HG02588 (cell line): Measurements from ENCODE around the gene IL4I1.

Source experiments
- ATAC-seq: cut with Tn5 transposase; IDR thresholded peaks from one replicate; pipeline ENCODE4 v1.9.1; 2021; ENCODE audit warnings: mild to moderate bottlenecking, moderate library complexity; ENCODE audit not compliant: unreplicated experiment

The IL4I1 gene

DNA sequence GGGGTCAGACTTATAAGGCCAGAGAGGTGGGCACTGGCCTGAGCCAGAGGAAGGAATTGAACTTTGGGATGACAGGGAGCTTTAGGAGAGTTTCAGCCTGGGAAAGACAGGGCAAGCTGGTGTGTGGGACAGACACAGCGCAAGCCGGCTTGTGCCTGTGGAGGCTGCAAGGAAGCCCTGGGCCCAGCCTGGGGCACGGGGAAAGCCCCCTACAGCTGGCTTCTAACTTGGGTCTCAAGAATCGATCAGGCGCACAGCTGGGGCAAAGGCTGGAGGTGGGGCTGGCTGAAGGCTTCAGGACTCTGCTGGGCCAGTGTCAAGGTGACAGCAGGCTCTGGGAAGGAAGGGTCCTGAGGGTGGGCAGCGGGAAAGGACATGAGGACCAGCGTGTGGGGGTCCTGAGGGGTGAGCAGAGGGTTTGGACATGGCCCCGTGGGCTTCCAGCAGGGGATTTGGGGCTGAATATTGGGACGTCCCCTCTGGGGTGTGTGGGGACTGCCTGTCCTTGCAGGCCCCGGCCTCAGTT is 42.8 kb downstream of the IL4I1 start:
- ATAC-seq: no peak

DNA sequence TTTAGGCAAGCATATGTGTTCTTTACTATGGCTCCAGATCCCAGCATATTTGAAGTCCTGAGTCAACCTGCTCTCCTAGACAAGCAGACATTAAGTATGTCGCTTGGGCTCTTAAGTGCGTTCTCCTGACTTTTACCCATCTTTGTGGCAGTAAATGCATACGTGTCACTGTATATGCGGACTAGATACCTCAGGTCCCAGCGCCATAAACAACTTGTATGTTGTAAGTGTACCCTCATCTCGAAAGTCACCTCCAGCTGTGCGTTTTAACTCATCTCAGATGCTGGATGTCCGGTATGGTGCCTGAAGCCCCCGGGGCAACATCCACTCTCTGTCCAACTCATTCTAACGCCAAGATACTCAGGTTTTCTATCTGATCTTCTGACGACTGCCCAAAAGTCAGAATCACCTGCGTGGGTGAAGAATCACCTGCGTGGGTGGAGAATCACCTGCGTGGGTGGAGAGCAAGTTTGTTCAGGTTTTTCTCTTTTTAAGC is 44.0 kb downstream of the IL4I1 start:
- no peak for ATAC-seq

DNA sequence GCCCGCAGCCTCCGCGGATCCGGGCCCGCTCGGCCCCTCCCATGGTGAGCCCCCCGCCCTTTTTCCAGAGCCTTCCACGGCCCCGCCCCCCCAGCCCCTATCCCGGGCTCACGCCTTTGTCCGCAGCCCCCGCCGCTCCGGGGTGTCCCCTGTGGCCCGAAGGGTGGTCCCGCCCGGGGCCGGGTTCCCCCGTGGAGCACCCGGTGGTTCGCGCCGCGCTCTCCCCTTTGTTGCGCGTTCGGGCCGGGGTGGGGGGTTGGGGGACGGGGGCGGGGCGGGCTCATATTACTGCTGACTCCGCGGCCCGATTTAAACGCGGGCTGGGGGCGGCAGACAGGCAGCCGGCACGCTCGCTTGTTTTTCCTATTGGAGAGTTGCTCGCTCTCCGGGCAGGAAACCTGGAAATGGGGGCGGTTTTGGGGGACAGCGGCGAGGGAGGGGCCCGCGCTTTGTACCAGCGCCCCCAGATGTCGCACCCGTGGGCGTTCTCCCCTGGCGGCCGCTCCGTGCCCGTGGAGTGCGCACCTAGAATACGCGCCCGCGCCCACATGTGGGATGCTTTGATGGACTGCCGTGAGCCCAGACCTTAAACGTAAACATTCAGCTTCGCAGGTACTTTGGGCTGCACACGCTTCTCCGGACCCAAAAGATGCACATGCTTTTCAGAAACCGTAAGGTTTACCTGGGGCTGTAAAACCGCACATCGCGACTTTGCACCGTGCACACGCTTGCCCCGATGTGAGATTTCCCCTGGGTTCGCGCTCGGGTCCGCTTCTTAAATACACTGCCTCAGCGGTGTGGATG is 45.0 kb downstream of the IL4I1 start:
- peak; percentile 8 for ATAC-seq

DNA sequence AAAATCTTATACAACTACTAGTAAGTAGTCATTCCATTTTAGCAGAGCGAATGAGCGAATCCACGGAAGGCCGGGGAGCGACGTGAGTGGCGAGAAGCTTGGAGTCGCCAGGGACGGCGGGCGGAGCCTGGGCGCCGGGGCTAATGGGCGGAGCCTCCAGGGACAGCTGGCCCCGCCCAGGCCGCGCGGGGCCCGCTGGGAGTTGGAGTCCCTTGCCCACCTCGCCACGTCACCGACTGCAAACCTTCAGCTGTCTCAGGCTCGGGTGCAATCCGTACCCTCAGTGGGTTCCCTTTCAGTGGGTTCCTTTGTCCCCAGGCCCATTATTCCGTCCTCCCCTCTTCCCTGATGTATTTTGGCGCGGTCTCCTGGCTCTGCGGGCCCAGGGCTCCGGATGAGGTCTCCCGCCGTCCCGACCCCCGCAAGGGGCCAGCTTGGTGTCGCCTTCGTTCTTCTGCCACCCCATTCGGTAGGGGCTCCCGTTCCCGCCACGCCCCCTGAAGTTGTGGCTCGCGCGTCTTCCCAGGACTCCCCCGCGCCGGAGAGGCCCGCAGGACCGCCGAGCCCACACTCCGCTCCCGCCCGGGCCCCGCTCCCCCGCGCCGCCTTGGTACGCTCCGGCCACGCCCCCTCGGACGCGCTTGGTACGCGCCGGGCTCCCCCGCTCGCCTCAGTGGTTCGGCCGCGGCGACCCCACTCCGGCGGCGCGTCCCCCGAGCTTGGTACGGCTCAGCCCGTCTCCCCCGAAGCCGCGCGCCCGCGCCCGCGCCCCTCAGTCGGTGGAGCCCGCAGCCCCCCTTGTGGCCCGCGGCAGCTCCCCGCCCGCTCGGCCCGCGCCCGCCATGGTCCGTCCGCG is 46.0 kb downstream of the IL4I1 start, which contains the start of gene PTOV1:
PTOV1 (plus strand) TSS at position 673 of the 856 bp plus-strand sequence.
- peak; percentile 67 for ATAC-seq

DNA sequence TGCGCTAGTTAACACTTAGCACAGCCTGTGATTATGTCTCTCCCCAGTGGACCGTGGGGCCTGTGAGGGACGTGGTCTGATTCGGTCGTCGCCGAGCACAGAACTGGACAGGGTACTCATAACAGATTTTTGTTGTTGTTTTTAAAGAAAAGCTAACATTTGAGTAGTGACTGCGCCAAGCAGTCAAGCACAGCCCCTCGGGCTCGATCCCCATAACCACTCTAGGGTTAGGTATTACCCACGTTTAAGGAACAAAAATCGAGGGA is 46.5 kb downstream of the IL4I1 start:
- no peak for ATAC-seq

DNA sequence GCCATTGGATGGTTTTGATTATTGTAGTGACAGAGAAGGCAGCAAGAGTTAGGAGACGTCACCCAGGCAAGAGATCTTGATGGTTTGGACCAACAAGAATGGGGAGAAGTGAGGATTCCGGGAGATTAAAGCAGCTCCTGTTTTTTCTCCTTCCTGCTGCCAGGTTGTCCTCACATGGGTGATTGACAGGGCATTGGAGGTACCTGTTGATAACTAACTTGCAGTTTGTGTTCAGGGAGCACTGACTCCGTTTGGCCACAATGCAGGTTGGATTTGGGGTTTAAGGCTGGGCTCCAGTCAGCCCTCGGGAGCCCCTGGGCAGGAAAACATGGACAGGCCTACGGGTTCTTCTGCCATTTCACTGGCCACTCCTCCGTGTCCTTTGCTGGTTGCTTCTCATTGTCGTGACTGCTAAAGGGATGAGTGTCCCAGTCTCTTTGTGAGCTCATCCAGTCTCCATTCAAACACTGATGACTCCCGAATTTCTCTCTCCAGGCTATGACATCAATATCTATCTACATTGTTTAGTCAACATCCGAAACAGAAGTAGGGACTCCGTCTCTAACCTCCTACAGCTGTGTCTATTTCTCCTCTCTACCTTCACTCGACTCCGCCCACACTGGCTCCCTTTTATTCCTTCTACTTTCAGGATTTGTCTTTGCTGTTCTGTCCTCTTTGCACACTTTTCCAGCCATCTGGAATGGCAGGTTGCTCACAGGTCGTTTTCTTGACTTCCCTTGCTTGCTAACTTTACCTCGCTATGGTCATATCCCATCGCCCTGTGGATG is 47.1 kb downstream of the IL4I1 start:
- no peak for ATAC-seq

DNA sequence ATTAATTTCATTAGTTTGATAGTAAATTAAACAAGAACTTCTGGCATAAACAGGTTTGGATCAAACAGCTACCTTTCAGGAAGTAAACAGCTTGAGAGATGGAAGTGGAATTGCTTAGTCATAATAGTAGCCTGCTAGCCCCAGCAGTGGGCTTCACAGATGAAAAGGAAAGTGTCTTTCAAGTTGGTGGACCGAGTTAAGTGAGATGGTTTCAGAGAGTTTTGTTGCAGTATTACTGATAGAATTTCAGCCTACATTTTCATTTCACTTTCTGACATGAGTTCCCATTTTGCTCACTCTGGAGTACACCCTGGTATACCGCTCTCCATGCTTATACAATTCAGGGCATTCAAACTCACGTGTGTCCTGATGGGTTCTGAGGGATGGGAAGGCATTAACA is 47.7 kb downstream of the IL4I1 start:
- ATAC-seq: no peak

DNA sequence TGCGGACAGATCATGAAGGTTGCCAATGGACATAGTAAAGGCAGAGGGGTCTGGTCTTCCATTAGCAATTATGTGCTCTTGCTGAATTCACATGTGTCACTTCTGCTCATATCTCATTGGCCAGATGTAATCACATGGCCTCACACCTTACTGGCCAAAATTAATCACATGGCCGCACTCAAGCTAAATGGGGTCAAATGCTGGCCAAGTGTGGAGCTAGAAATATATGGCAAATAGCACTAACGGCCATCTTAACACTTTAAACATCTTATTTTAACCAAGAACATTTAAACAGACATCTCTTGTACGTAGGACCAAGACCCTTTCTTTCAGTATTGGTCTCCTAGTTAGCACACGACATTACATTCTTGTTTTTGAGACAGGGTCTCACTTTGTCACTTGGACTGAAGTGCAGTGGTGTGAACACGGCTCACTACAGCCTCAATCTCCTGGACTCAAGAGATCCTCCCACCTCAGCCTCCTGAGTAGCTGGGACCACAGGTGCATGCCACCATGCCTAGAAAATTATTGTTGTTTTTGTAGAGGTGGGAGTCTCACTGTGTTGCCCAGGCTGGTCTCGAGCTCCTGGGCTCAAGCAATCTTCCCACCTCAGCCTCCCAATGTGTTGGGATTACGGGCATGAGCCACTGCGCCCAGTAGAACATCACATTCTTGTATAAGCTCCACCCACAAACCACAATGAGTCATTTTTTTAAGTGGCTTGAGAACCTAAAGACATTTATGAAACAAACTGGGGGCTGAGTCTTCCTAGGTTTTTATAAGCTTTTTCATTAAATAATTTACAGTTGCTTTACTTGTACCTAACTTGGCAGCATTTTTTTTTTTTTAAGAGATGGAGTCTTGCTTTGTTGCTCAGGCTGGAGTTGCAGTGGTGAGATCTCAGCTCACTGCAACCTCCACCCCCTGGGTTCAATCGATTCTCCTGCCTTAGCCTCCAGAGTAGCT is 48.7 kb downstream of the IL4I1 start:
- no peak for ATAC-seq

DNA sequence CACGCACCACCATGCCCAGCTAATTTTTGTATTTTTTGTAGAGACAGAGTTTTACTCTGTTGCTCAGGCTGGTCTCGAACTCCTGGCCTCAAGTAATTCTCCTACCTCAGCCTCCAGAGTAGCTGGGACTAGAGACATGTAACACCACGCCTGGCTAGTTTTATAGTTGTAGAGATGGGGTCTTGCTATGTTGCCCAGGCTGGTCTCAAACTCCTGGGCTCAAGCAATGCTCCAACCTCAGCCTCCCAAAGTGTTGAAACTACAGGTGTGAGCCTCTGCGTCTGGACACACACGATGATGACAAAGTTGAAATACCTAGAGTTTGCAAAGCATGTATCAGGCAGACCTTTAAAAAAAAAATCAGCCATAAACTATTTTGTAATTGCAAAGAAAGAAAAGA is 50.3 kb downstream of the IL4I1 start:
- no peak for ATAC-seq

DNA sequence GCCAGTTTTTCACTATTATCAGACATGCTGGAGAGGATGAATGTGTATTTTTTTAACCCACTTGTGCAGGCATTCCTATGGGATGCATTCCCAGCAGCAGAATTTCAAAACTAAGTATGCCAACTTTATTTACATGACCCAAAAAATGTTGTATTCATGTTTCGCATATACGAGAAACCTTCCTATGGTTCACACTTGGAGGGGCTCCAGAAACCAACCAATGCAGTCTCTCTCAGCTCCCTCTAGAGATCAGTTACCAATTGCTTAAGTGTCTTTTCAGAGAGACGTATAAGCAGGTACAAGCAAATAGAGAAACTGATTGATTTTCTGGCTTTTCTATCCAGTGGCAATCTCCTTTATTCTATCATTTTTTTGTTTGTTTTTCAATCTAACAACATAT is 51.3 kb downstream of the IL4I1 start:
- ATAC-seq: no peak

DNA sequence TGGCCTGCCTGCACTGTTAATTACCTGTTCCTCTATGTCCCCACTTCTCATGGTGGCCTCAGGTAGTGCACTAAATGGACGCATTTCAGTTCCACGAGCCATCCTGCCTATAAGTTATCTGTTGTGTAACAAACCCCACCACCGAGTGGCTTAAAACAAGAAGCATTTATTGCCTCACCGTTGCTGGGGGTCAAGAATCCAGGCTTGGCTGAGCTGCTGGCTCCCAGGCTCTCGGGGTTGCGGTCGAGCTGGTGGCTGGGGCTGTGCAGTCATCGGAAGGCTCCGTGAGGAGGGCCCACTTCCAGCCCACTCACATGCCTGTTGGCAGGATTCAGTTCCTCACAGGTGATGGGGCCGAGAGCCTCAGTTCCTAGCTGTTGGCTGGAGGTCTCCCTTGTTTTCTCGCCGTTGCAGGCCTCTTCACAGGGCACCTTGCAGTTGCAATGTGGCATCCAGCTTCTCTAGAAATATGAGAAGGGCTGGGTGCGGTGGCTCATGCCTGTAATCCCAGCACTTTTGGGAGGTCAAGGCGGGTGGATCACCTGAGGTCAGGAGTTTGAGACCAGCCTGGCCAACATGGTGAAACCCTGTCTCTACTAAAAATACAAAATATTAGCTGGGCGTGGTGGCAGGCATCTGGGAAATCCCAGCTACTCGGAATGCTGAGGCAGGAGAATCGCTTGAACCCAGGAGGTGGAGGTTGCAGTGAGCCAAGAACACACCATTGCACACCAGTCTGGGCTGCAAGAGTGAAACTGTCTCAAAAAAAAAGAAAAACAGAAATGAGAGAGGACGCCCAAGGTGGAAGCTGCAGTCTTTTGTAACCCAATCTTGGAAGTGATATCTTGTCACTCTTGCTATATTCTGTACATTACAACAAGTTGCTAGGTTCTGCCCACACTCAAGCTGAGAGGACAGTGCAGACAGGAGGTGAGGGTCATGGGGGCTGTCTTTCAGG is 52.3 kb downstream of the IL4I1 start:
- ATAC-seq: no peak

DNA sequence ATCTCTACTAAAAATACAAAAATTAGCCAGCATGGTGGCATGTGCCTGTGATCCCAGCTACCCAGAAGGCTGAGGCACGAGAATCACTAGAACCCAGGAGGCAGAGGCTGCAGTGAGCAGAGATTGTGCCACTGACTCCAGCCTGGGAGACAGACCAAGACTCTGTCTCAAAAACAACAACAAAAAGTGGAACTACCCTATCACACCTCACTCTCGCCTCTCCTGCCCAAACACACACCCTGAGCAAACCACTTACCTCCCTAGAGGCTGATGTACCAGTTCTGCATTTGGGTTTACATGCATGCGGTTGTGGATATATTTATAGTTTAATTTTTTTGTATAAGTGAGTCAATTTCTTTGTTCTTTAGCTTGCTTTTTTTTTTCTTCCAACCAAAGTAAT is 53.4 kb downstream of the IL4I1 start:
- no peak for ATAC-seq

DNA sequence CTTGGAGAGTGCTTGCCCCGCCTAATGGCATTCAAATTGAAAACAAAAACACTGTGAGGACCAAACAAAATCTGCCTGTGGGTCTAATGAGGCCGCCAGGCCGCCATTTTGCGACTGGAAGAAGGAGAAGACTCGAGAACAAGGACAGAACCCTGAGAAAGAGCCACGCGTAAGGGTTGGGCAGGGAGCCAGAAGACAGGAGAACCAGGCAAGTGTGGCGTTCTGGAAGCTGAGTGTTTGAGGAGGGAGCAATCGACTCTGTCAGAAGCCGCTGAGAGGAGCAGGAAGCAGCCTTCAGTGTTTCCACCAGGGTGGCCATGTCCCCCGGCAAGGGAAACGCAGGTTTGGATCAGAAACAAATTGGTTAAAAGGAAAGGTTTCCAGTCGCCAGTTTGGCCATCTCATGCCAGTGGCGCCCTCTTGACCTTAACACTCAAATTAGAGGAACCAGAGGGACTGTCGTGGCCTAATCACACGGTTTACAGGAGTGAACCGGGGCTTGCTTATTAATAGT is 55.9 kb downstream of the IL4I1 start:
- ATAC-seq: no peak

DNA sequence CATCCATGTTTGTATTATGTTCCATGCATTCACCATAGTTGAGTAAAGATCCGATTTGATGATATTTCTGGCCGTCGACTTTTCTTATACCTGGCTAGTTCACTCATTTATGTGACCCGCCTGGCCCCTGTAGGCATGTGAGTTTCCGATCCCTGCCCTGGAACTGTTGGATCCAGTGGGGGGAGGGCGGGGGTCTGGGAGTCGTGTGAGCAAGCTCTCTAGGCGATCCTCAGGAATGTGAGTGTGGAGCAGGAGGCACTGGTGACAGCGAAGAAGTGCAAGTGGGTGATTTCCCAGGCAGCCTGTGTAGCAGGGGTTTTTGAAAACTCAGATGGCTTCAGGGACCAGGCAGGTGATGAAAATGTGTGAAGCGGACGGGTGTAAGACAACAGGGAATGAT is 56.4 kb downstream of the IL4I1 start:
- no peak for ATAC-seq

DNA sequence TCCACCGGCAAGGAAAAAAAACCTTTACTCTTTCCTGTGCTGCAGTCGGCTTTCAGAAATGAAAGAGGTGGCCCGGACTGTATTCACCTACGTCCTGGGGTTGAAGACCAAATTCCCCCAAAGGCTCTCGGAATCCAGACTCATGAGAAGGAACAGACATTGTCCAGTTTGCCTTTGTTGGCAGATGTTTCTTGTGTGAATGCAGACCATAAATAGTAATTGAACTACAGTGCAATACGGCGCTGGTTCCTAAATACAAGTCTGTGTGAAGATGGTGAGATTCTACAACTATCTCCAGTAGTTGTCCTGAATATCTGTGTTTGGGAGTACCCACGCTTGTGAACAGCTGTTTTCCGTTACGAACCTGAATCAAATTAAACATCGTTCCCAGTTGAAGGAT is 57.0 kb downstream of the IL4I1 start:
- no peak for ATAC-seq
